GM18858 (cell line): ENCODE data around the gene TTC31.
"Not testable (repeated sequence)": the region's sequence is repeated elsewhere in the genome, so short reads cannot be mapped to it uniquely, and the experiment has no call there.

Experiments
- ATAC-seq: cut with Tn5 transposase; IDR thresholded peaks from one replicate; pipeline ENCODE4 v1.9.1; 2021; ENCODE audit not compliant: unreplicated experiment

The TTC31 gene

GRCh38 chr2:74457129-74457548 lies 25.7 kb upstream of the TTC31 start:
- no peak for ATAC-seq

GRCh38 chr2:74457549-74458131 lies 25.2 kb upstream of the TTC31 start:
- peak; percentile 19 for ATAC-seq

GRCh38 chr2:74458132-74458937 lies 24.5 kb upstream of the TTC31 start, which contains the start of gene WBP1:
WBP1 (plus strand) TSS chr2:74458438; CDS start chr2:74458603, 165 bp downstream.
- peak; percentile 83 for ATAC-seq

- no peak for ATAC-seq
These were observed 23.9 kb upstream of the TTC31 start for GRCh38 chr2:74458938-74459363.

- ATAC-seq, result not testable (repeated sequence)
These were observed 23.3 kb upstream of the TTC31 start for GRCh38 chr2:74459503-74460118.

- ATAC-seq, result not testable (repeated sequence)
These were observed 22.7 kb upstream of the TTC31 start for GRCh38 chr2:74460187-74460586.

GRCh38 chr2:74461187-74462053 lies 21.5 kb upstream of the TTC31 start:
- ATAC-seq, result no peak

- no peak for ATAC-seq
These were observed 20.7 kb upstream of the TTC31 start for GRCh38 chr2:74462054-74462785.

GRCh38 chr2:74462786-74463105 lies 20.1 kb upstream of the TTC31 start:
- ATAC-seq, result no peak

GRCh38 chr2:74464406-74464805 lies 18.5 kb upstream of the TTC31 start:
- no peak for ATAC-seq

GRCh38 chr2:74470742-74471141 lies 12.1 kb upstream of the TTC31 start:
- ATAC-seq, result not testable (repeated sequence)

GRCh38 chr2:74471332-74472065 lies 11.4 kb upstream of the TTC31 start:
- ATAC-seq, result no peak

- ATAC-seq, result peak; percentile 71
These were observed 10.6 kb upstream of the TTC31 start, which contains the start of gene MRPL53 for GRCh38 chr2:74472086-74472944. MRPL53 (minus strand) TSS chr2:74472680; CDS start chr2:74472660, 20 bp downstream.

GRCh38 chr2:74472945-74473258 lies 10.0 kb upstream of the TTC31 start:
- ATAC-seq, result no peak

GRCh38 chr2:74474481-74474880 lies 8.4 kb upstream of the TTC31 start:
- no peak for ATAC-seq

- no peak for ATAC-seq
These were observed 8.0 kb upstream of the TTC31 start for GRCh38 chr2:74474899-74475298.

GRCh38 chr2:74481431-74481830 lies 1.4 kb upstream of the TTC31 start:
- no peak for ATAC-seq

- peak; percentile 26 for ATAC-seq
These were observed 700 bp upstream of the TTC31 start for GRCh38 chr2:74481961-74482800.
